Breast epithelium (tissue), 3 donors: ENCODE measurements around the gene LRP2.

Experiments
- POLR2A ChIP-seq: fragments of 450-650 bp; IDR thresholded peaks from one replicate; pipeline ENCODE4 v1.6.1; 2016; ENCODE audit warnings: antibody characterized with exemption, mild to moderate bottlenecking, moderate library complexity
- POLR2AphosphoS5 ChIP-seq, 3 donors: sonication (generic); formaldehyde crosslinking; IDR thresholded peaks; one replicate each; pipeline ENCODE4 v1.6.1; 2017; ENCODE audit warnings: antibody characterized with exemption in 3 of 3

DNA sequence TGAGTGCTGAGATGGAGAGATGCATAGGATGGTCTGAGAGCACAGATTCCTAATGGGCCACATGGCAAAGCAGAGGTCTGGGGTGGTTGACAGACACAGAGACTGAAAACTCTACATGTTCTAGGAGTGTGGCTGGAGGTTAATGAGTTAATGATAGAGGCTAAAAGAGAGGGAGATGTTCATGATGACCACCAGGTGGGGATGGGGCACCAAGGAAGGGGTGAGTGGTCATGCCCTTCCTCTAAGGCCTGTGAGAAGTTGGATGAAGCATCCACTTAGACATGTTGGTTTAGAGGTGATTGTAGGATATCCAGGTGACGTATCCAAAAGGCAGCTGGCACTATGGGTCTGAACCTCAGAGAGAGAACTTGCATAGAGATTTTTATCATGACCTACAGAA lies 102.1 kb downstream of the LRP2 start:
- no peak for TF ChIP-seq POLR2A
- no peak for TF ChIP-seq POLR2AphosphoS5 (IDR thresholded peaks at IDR 0.05)
